Psoas muscle (tissue), 8 donors: ENCODE measurements around the gene TMA7B. TPM values are rescaled to one million over a fixed set of nuclear protein-coding genes. Genes with fewer than 3 reads are reported as not detected.

Source experiments
- ATAC-seq, 4 donors: fragments of 200-7000 bp; cut with Tn5 transposase; one replicate each; pipeline ENCODE4 v1.9.1; 2020; ENCODE audit warnings: moderate library complexity in 3 of 4, mild to moderate bottlenecking in 2 of 4
- DNase-seq, 2 donors: peaks; one replicate each; pipeline ENCODE4 v3.0.0-alpha.2; 2020
- H3K27ac ChIP-seq: fragments of 200-600 bp; one replicate; pipeline ENCODE4 v1.8.0; 2022
- H3K27me3 ChIP-seq, 3 donors: fragments of 200-600 bp in 1 of 3; one replicate each; pipeline versions ENCODE4 v1.6.1 to v1.8.0; 2013 to 2022; ENCODE audit warnings: low read length in 2 of 3, mild to moderate bottlenecking in 2 of 3, moderate library complexity in 1 of 3; ENCODE audit not compliant: insufficient read depth in 3 of 3
- H3K36me3 ChIP-seq, 2 donors: fragments of 200-600 bp in 1 of 2; one replicate each; pipeline versions ENCODE4 v1.6.1 to v1.8.0; 2013 to 2022; ENCODE audit warnings: low read depth in 1 of 2, mild to moderate bottlenecking in 1 of 2, moderate library complexity in 1 of 2; ENCODE audit not compliant: insufficient read depth in 1 of 2
- H3K4me1 ChIP-seq: fragments of 200-600 bp; one replicate; pipeline ENCODE4 v1.8.0; 2022
- H3K4me3 ChIP-seq: fragments of 200-600 bp; one replicate; pipeline ENCODE4 v1.8.0; 2022; ENCODE audit warnings: mild to moderate bottlenecking
- H3K9me3 ChIP-seq: fragments of 200-600 bp; one replicate; pipeline ENCODE4 v1.8.0; 2022
- CTCF ChIP-seq: fragments of 200-600 bp; IDR thresholded peaks from one replicate; pipeline ENCODE4 v1.8.0; 2022; ENCODE audit warnings: antibody characterized with exemption
- WGBS, 3 donors: extraction: QIAGEN DNeasy Blood & Tissue Kit; methylation state at CpG; one replicate each; pipeline versions ENCODE4 v1.1.6 to v1.1.7; 2013; 5-methylcytosine and 5-hydroxymethylcytosine counted together
- intact Hi-C, 2 donors: fragments of 100-400 bp; cut with DNase I; formaldehyde crosslinking; loops; one replicate each; pipeline versions ENCODE4 v1.11.0 to v1.14.2; 2022
- polyA plus RNA-seq, 3 donors: library from polyadenylated mRNA; stranded (reverse); fragments of 200-250 nt; gene quantifications; one replicate each; pipeline ENCODE4 v1.2.3, GENCODE V29; 2013
- total RNA-seq, 4 donors: library from RNA; stranded (reverse); fragmentation: NEBNext Ultra II Directional in 2 of 4; extraction: Animal tissue kit (Norgen Biotek cat#: 25700) in 2 of 4; gene quantifications; one replicate each; pipeline versions ENCODE4 v1.2.1 to v1.2.4, GENCODE V29; 2021 to 2023
- donor health status: healthy with polysubstance abuse.
- donor health status: DM: no; HTN: no; CAD: no; lungs with moderate emphysema.
- donor health status: Bipolar disorder and iron deficiency.
- donor health status: healthy.
- donor health status: DM: yes; HTN: yes; CAD: no.
- donor health status: DM: no; HTN: no; CAD: no.
- donor health status: DM: no; HTN: no; CAD: no.
- donor health status: DM: yes; HTN: yes; CAD: no.

The TMA7B gene
- total and polyA plus RNA-seq, 7 donors, result not detected

GRCh38 chr22:40009951-40010671, 49.9 kb downstream of the TMA7B start:
- no peak for DNase-seq
- H3K9me3 ChIP-seq, result no peaks in the 10 kb centered on the region
- no peaks in the 10 kb centered on the region for H3K36me3 ChIP-seq
- H3K27me3 ChIP-seq, result peaks cover 3 to 47% (median 7%) of the 10 kb centered on the region in 3 donors
- TF ChIP-seq CTCF, result no peak
- no peaks in the 10 kb centered on the region for H3K4me1 ChIP-seq
- no peak overlapping the region for H3K27ac ChIP-seq
- intact Hi-C loops, result no loop called here
- H3K4me3 ChIP-seq, result no peak overlapping the region
- ATAC-seq, result no peak
- 37 to 51% (median 42%) methylated on average over 24 of the region's 24 CpGs for WGBS, 3 donors

- no peaks in the 10 kb centered on the region for H3K36me3 ChIP-seq
- H3K9me3 ChIP-seq, result no peaks in the 10 kb centered on the region
- no peak overlapping the region for H3K27ac ChIP-seq
- no peak for TF ChIP-seq CTCF
- intact Hi-C loops, result no loop called here
- DNase-seq (no peak), ATAC-seq (no peak)
- 72 to 81% (median 78%) methylated on average over 6 of the region's 6 CpGs for WGBS, 3 donors
- H3K27me3 ChIP-seq, result peaks cover 3 to 54% (median 7%) of the 10 kb centered on the region in 3 donors
- H3K4me1 ChIP-seq, result no peaks in the 10 kb centered on the region
- no peak overlapping the region for H3K4me3 ChIP-seq
Measured at GRCh38 chr22:40010746-40011145, 50.5 kb downstream of the TMA7B start.

Other genes starting within 250 kb of the TMA7B start
- gene ENTHD1, start 66.6 kb upstream of the TMA7B start, total RNA-seq, result not detected
- not detected for gene ENTHD1, start 66.6 kb upstream of the TMA7B start, polyA plus RNA-seq
- gene GRAP2, start 59.3 kb upstream of the TMA7B start, total RNA-seq, result under 1 TPM; 0.18 to 0.88 (median 0.49) TPM
- under 1 TPM; 0.24 to 0.33 (median 0.25) TPM for gene GRAP2, start 59.3 kb upstream of the TMA7B start, polyA plus RNA-seq
- under 1 TPM in 3 of 4 donors, not detected in 1; 0.04 to 0.10 (median 0.09) TPM for gene FAM83F, start 34.6 kb downstream of the TMA7B start, total RNA-seq
- under 1 TPM; under 0.01 to 0.01 (median 0.01) TPM for gene FAM83F, start 34.6 kb downstream of the TMA7B start, polyA plus RNA-seq
- gene TNRC6B, start 217.5 kb downstream of the TMA7B start, total RNA-seq, result 10 to 100 TPM; 27.9 to 49.4 (median 32.6) TPM
- gene TNRC6B, start 217.5 kb downstream of the TMA7B start, polyA plus RNA-seq, result 10 to 100 TPM in 1 of 3 donors, 1 to 10 TPM in 2; 2.2 to 17.4 (median 2.5) TPM